GM21390 (cell line): Measurements from ENCODE around the gene ELOB.

Source experiments
- ATAC-seq: cut with Tn5 transposase; IDR thresholded peaks from one replicate; pipeline ENCODE4 v1.9.1; 2021; ENCODE audit not compliant: unreplicated experiment

Gene ELOB

DNA sequence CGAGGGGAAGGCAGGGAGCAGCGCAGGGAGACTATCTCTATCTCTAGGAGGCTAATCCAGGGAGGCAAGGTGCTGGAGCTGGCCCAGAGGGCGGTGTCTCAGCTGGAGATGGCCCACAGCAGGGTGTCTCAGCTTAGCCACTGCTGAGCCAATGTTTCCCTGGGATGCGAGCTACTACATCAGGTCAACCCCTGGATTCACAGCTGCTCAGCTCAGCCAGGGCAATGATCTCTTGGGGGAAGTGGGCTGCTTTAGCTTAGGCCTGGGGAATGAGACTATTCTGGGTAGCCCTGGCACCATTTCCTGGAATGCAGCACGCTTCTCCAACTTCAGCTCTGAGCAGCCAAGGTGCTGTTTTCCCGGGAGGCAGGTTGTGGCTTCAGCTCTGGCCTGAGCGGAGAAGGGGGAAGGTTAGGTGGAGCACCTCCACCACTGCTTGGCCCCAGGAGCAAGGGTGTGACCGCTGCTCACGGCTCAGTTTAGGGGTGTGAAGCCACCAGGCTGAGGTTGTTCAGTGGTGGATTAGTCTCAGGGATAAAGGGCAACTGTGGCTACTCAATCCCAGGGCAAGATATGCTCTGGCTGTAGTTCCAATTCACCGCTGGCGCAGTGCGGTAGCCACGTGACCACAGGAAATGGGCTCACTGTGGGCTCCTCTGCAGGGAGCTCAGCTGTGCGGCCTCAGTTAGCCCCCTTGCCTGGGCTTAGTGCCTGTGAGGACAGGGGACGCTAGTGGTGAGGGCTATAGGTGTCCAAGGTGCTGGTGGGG is 34.8 kb upstream of the ELOB start:
- no peak for ATAC-seq

DNA sequence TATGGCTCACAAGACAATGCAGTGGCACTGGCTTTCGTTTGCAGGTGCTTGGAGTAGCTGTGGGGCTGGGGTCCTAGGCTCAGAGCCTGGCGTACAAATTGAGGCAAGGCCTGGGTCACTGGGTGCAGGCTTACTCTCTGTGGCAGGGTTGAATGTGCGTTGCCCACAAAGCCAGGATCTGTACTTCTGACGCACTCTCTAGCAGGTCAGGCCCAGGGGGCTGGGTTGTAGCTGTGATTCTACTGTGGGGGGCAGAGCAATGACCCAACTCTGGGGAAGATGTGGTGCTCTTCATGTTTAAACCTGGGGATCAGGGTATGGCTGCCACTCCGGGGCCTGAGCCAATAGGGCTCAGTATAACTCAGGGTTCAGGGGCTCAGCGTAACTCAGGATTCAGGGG is 33.6 kb upstream of the ELOB start:
- no peak for ATAC-seq

GRCh38 chr16:2809149-2809760 is 32.2 kb upstream of the ELOB start:
- ATAC-seq, result no peak

DNA sequence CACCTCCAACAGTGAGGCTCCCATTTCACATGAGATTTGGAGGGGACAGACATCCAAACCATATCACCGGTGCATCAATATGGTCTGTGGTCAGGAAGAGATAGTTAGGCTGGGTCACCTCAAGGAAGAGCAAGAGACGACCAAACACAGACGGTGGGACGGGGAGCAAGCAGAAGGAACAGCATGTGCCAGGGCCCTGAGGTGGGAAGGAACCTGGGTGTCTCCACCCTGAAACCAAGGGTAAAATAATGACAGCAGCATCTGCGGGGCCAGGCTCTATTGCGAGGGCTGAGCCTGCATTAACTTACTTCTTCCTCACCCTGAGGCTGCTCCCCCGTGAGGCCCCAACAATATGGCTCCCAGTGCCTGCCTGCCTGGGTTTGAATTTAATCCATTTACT is 31.1 kb upstream of the ELOB start:
- no peak for ATAC-seq

GRCh38 chr16:2806286-2806685 is 29.2 kb upstream of the ELOB start:
- ATAC-seq, result no peak

DNA sequence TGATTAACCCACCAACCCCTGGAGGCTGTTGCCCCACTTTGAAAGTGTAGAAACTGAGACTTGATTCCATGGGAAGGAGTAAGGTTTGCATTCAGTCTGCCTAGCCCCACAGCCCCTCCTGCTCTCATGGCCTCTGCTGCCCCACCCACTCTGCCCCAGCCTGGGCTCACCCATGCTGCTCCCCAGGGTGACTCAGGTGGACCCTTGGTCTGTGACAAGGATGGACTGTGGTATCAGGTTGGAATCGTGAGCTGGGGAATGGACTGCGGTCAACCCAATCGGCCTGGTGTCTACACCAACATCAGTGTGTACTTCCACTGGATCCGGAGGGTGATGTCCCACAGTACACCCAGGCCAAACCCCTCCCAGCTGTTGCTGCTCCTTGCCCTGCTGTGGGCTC is 27.6 kb upstream of the ELOB start:
- no peak for ATAC-seq

DNA sequence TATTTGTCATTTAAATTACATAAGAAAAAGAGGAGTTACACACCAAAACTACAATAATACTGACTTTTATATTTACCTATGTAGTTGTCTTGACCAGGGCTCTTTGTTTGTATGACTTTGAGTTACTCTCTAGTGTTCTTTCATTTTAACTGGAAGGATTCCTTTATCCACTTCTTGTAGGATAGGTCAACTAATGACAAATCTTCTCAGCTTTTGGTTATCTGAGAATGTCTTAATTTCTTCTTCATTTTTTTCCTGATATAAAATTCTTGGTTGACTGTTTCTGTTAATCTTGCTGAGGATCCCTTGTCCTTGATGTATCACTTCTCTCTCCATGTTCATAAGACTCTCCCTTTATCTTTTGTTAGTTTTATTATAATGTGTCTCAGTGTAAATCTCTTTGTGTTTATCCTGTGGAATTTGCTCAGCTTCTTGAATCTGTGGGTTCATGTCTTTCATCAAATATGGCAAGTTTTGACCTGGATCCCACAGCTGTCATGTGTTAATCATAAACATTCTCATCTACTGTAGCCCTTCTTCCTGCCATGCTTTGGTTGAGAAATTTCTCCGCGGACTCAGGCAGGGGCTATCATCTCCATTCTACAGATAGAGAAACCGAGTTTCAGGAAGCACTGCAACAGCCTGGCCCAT is 26.6 kb upstream of the ELOB start:
- ATAC-seq, result no peak

DNA sequence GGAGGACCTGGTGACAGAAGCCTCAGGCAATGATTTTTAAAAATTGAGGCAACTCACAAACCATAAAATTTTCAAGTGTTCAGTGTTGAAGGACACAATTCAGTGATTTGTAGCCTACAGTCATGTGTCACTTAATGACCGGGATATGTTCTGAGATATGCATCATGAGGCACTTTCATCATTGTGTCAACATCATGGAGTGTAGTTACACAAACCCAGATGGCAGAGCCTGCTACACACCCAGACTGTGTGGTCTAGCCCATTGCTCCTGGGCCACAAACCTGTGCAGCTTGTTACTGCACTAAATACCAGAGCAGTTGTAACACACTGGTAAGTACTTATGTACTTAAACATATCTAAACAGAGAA is 22.8 kb upstream of the ELOB start:
- ATAC-seq, result no peak

GRCh38 chr16:2799205-2799858 is 22.3 kb upstream of the ELOB start:
- ATAC-seq, result no peak

- no peak for ATAC-seq
Measured at GRCh38 chr16:2798723-2799204, 21.7 kb upstream of the ELOB start.

DNA sequence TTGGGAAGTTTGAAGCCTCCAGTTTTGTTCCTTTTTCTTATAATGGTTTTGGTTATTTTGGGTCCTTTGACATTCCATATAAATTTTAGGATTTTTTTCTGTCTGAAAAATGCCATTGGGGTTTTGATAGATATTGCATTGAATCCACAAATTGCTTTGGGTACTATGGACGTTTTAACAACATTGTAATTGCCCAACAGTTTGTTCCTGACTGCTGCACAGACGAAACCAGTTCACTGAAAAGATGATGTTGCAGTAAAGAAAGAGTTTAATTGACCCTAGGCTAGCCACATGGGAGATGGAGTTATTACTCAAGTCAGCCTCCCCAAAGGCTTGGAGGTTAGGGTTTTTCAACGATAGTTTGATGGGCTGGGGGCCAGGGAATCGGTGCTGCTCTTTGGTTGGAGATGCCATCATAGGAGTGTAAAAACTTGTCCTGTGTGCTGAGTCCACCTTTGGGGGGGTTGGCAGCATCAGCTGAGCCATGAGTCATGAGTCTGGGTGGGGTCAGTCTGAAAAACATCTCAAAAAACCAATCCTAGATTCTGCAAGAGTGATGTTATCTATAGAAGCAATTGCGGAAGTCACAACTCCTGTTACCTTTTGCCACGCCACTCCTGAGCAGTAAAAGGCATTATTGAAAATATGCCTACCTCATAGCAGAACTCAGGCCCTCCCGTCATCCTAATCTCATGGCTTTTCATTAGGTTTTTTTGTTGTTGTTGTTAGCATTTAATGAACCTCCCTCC is 18.5 kb upstream of the ELOB start:
- no peak for ATAC-seq

DNA sequence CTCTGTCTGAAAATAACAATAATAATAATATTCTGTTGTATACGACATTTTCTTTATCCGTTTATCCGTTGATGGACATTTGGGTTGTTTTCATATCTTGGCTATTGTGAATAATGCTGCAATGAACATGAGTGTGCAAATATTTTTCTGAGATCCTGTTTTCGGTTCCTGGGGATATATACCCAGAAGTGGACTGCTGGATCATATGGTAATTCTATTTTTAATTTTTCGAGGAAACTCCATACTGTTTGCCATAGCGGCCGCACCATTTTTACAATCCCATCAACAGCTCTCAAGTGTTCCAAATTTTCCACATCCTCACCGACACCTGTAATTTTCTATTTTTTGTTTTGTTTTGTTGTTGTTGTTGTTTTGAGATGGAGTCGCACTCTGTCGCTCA is 15.9 kb upstream of the ELOB start:
- ATAC-seq, result no peak

- no peak for ATAC-seq
Measured at GRCh38 chr16:2791174-2791573, 14.1 kb upstream of the ELOB start.

DNA sequence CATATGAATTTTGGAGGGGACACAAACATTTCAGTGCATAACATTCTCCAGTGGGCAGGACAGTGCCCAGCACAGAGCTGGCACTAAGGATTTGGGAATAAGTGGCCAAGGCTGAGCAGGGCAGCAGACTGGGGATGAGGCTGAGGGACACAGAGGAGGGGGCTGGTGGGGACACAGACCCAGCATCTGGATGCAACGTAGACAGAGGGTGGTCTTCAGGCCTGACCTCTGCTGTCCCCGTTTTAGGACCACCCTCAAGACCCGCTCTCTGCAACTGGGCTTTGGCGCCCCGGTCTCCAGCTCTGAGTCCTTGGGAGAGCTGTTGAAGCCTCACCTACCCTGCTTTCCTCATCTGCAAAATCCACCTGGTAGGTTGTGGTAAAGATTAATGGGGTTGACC is 13.6 kb upstream of the ELOB start:
- no peak for ATAC-seq

DNA sequence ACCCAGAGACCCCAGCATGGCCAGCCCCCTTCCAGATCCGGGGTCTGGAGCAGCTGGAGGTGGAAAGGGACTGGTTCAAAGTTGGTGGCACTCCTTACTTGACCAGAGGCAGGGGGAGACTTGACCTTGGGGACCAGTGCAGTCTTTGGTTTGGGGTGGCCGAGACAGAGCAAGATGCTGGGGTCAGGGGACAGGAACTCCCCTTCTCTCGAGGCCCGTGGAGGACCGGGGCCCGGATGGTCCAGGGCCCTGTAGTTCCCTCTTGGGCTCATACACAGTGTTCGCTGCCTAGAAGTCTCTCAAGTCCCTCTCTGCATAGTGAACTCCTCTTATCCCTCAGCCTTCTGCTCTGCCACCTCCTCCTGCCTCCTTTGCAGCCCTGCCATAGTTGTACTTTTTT is 10.9 kb upstream of the ELOB start:
- no peak for ATAC-seq

- ATAC-seq, result no peak
Measured at GRCh38 chr16:2787406-2787805, 10.3 kb upstream of the ELOB start, which contains the start of gene PRSS33. TSS of gene PRSS33 (minus strand) at chr16:2787560. CDS start at chr16:2786547, 1,013 bp downstream.

DNA sequence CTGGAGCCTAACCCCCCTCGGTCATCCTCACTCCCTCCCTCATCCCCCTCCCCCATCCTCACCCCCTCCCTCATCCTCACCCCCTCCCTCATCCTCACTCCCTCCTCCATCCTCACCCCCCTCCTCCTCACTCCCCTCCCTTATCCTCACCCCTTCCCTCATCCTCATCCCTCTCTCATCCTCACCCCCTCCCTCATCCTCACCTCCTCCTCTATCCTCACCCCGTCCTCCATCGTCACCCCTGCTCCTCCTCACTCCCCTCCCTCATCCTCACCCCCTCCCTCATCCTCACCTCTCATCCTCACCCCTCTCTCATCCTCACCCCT is 9.7 kb upstream of the ELOB start:
- no peak for ATAC-seq

DNA sequence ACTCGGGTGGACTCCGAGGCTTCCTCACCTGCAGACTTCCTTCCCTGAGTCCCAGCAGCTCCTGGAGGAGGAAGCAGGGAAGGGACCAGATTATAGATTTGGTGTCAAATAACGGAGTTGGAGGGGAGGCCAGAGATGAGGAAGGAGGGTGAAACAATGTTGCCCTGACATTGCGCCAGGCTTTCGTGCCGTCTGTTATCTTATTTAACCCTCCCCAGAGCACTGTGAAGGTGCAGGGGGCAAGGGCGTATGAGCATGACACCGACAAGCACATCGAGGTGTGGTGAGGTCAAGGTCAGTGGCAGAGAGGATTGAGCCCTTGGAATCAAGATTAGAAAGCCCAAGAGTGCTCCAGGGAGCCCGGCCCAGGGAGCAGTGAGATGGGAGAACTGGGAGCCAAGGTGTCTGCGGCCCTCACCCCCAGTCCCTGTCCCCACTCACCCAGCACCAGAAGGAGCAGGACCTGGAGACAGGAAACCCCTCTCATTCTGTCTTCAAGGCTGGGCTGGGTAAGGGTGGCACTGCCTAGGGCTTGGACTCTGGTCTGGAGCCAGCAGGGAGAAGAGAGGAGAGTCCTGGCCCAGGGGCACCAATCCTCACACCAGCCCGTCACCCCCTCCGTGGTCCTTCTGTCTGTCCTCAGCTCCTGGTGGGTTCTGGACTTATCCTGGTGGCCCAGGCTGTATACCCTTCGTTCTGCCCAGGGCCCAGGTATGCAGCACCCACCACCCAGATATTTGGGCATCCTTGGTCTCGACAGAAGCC is 9.2 kb upstream of the ELOB start:
- ATAC-seq, result no peak

DNA sequence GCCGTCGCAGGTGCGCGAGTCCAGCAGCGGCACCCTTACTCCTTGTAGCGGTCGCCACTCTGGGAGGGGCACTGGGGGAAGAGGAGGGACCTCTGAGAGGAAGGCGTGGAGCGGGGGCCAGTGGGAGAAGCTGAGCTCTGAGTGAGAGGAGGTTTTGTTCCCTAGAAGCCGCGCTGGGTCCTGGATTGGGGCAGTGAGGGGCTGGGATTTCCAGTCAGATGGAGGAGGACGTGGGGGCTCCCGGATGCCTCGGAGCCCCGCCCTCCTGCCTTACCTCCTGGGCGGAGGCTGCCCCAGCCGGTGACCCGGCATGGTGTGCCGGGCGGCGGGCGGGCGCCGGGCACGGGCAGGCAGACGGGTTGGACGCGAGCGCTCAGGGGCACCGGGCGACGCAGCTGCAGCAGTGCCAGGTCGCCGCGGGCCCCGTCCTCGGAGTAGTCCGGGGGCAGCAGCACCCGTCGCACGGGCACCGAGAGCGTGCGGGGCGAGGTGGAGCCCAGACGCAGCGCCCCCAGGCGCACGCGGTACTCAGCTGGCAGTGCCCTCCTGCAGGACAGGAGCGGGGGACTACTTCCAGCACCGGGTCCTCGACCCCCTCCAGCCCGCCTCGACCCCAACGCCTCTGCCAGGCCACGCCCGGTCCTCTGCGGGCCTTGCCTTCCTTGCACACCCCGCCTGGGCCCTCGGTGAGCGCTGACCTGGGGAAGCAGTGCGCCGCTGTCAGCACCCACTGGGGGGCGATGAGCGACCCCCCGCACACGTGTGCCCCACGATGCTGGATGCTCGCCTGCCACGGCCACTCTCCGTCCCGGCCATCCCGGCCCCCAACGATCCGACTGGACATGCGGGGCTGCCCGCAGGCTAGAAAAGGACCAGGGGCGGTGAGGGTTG is 8.3 kb upstream of the ELOB start:
- no peak for ATAC-seq
